MCF 10A (cell line): ENCODE results near the gene SPACA9. TPM values are rescaled to one million over a fixed set of nuclear protein-coding genes. Genes with fewer than 3 reads are reported as not detected.

Experiments used
- BruUV-seq: library from RNA; stranded (reverse); fragments of 400-500 nt; replicated peaks from 2 replicates; lab custom pipeline; 2021; lab: Mats Ljungman, UMichigan
- CTCF ChIA-PET: fragments of 300-600 bp; sonication (Branson Sonifier 250); formaldehyde crosslinking; extraction: SDS; loops from one replicate; lab custom pipeline; 2021; ENCODE audit warnings: antibody characterized with exemption, inconsistent platforms; lab: Yijun Ruan, JAX
- POLR2A ChIA-PET: fragments of 300-600, 350-650 bp; sonication (Branson Sonifier 250); formaldehyde crosslinking; extraction: SDS; loops from one replicate; lab custom pipeline; 2020; ENCODE audit warnings: antibody characterized with exemption, inconsistent platforms; lab: Yijun Ruan, JAX
- DNase-seq: peaks from one replicate; pipeline ENCODE4 v3.0.0-alpha.2; 2018; ENCODE audit not compliant: unreplicated experiment
- H3K27ac Mint-ChIP-seq: one replicate; pipeline ENCODE4 v1.8.0; 2022; ENCODE audit warnings: mild to moderate bottlenecking, low read depth, mixed read lengths; ENCODE audit not compliant: unreplicated experiment
- H3K27me3 Mint-ChIP-seq: one replicate; pipeline ENCODE4 v1.8.0; 2022; ENCODE audit warnings: mixed read lengths; ENCODE audit not compliant: insufficient read depth, unreplicated experiment
- H3K36me3 Mint-ChIP-seq: one replicate; pipeline ENCODE4 v1.8.0; 2022; ENCODE audit warnings: mild to moderate bottlenecking, moderate library complexity, mixed read lengths; ENCODE audit not compliant: insufficient read depth, unreplicated experiment
- H3K4me1 Mint-ChIP-seq: one replicate; pipeline ENCODE4 v1.8.0; 2022; ENCODE audit warnings: mixed read lengths; ENCODE audit not compliant: insufficient read depth, unreplicated experiment
- H3K4me3 Mint-ChIP-seq: one replicate; pipeline ENCODE4 v1.8.0; 2022; ENCODE audit warnings: mild to moderate bottlenecking, moderate library complexity, mixed read lengths; ENCODE audit not compliant: unreplicated experiment
- H3K9me3 Mint-ChIP-seq: one replicate; pipeline ENCODE4 v1.8.0; 2022; ENCODE audit warnings: mixed read lengths; ENCODE audit not compliant: unreplicated experiment
- CTCF ChIP-seq: fragments of 200-600 bp; IDR thresholded peaks from one replicate; pipeline ENCODE4 v1.8.0; 2022; ENCODE audit warnings: antibody characterized with exemption, mild to moderate bottlenecking; ENCODE audit not compliant: unreplicated experiment
- intact Hi-C: fragments of 100-400 bp; cut with micrococcal nuclease; formaldehyde crosslinking; loops from 2 replicates; pipeline ENCODE4 v1.14.1; 2022
- total RNA-seq: library from RNA; stranded (reverse); gene quantifications from 2 replicates; pipeline ENCODE4 v1.2.3, GENCODE V29; 2022

SPACA9 gene
- total RNA-seq, 1 experiment from 2014 or later = 4.4 TPM

GRCh38 chr9:132834343-132834742, 44.4 kb upstream of the SPACA9 start:
- H3K27me3 Mint-ChIP-seq = peaks cover 32% of the 10 kb centered on the region
- no TSS peak for BruUV-seq
- no peaks in the 10 kb centered on the region for H3K9me3 Mint-ChIP-seq
- intact Hi-C loops = no loop called here
- no peaks in the 10 kb centered on the region for H3K4me1 Mint-ChIP-seq
- no peak for TF ChIP-seq CTCF
- no peaks in the 10 kb centered on the region for H3K36me3 Mint-ChIP-seq
- H3K4me3 Mint-ChIP-seq = no peak overlapping the region
- ChIA-PET CTCF (no interaction called here), POLR2A (no interaction called here)
- H3K27ac Mint-ChIP-seq = no peak overlapping the region
- no peak for DNase-seq

GRCh38 chr9:132837501-132838286, 41.0 kb upstream of the SPACA9 start:
- Mint-ChIP-seq H3K4me3 (no peak overlapping the region), H3K36me3 (no peaks in the 10 kb centered on the region), H3K4me1 (no peaks in the 10 kb centered on the region), H3K27me3 (peaks cover 14% of the 10 kb centered on the region), H3K9me3 (no peaks in the 10 kb centered on the region), H3K27ac (no peak overlapping the region)
- DNase-seq = no peak
- no TSS peak for BruUV-seq
- ChIA-PET POLR2A (no interaction called here), CTCF (no interaction called here)
- intact Hi-C loops = no loop called here
- TF ChIP-seq CTCF = no peak

- Mint-ChIP-seq H3K4me1 (no peaks in the 10 kb centered on the region), H3K36me3 (no peaks in the 10 kb centered on the region), H3K9me3 (no peaks in the 10 kb centered on the region), H3K27ac (no peak overlapping the region), H3K4me3 (no peak overlapping the region), H3K27me3 (peaks cover 14% of the 10 kb centered on the region)
- no TSS peak for BruUV-seq
- intact Hi-C loops = no loop called here
- ChIA-PET CTCF (interaction anchor here (0.6 kb wide), 1 partner anchor 390 kb away, joined by 3 read pairs; no protein-coding TSS in a partner anchor), POLR2A (no interaction called here)
- TF ChIP-seq CTCF = no peak
- DNase-seq = no peak
Observed at GRCh38 chr9:132838291-132838690, 40.4 kb upstream of the SPACA9 start.

GRCh38 chr9:132840980-132841379, 37.7 kb upstream of the SPACA9 start:
- no peak overlapping the region for H3K27ac Mint-ChIP-seq
- no peaks in the 10 kb centered on the region for H3K36me3 Mint-ChIP-seq
- no TSS peak for BruUV-seq
- DNase-seq = no peak
- no peak overlapping the region for H3K4me3 Mint-ChIP-seq
- H3K9me3 Mint-ChIP-seq = no peaks in the 10 kb centered on the region
- CTCF ChIA-PET = interaction anchor here (0.6 to 0.7 kb wide), 2 partner anchors 26 to 333 kb away, joined by 3 read pairs; no protein-coding TSS in a partner anchor
- POLR2A ChIA-PET = no interaction called here
- TF ChIP-seq CTCF = no peak
- H3K4me1 Mint-ChIP-seq = no peaks in the 10 kb centered on the region
- intact Hi-C loops = no loop called here
- peaks cover 14% of the 10 kb centered on the region for H3K27me3 Mint-ChIP-seq
